NCI-H510A (cell line): Measurements from ENCODE around the gene AKAP13.
A peak's percentile ranks its signal among the peaks of the same experiment; 100 is the strongest.

Source experiments
- DNase-seq: peaks from one replicate; lab custom pipeline; 2025; lab: John Stamatoyannopoulos, UW

AKAP13 gene

DNA sequence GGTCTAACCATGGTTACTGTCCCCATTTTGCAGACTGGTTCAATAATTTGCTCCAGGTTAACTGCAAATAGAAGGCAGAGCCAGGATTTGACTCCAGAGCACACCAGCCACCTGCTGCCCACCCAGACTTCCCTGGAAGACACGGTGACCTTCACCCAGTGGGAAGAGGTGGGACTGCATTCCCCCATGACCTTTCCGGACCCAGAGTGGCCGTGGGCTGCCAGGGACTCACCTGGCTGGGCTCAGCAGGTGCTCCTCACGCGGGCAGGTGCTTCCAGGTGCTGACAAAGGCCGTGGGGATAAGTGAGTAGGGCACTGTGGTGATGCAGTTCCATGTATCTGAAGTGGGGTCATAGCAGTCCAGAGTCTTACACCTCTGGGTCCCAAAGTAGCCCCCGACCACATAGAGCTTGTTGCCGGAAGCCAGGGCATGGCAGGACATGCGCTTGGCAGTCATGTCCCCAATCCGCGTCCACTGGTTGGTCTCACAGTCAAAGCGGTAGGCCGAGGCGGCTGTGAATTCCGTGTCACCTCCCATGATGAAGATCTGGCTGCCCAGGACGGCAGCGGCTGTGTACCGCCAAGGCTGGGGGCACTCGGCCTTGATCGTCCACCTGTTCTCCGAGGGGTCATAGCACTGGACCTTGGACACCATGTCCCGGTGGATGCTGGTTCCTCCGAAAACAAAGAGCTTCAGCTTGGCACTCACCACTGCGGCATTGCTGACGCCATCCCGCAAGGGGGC is 387.6 kb downstream of the AKAP13 start:
- DNase-seq: no peak

DNA sequence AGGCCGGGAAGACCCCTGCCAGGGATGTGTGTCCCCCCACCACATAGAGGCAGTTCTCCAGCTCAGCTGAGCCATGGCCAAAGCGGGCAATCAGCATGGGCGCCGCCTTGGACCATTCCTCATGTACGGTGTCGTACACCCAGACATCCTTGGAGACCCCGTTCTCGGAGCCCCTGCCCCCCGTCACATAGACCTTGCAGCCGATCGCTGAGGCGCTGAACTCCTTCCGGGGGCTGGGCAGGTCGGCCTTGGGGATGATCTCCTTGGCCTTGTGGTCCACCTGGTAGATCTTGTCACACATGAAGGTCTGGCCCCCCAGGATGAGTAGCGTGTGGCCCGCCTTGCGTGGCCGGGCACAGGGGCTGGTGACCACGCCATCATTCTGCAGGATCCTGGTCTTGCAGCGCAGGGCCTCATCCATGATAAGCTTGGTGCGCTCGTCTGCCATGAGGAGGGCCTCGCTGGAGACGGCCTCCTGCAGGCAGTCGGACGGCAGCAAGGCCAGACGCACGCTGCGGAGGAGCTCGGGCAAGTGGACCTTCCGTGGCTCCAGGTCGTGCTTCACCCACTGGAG is 388.3 kb downstream of the AKAP13 start:
- no peak for DNase-seq

DNA sequence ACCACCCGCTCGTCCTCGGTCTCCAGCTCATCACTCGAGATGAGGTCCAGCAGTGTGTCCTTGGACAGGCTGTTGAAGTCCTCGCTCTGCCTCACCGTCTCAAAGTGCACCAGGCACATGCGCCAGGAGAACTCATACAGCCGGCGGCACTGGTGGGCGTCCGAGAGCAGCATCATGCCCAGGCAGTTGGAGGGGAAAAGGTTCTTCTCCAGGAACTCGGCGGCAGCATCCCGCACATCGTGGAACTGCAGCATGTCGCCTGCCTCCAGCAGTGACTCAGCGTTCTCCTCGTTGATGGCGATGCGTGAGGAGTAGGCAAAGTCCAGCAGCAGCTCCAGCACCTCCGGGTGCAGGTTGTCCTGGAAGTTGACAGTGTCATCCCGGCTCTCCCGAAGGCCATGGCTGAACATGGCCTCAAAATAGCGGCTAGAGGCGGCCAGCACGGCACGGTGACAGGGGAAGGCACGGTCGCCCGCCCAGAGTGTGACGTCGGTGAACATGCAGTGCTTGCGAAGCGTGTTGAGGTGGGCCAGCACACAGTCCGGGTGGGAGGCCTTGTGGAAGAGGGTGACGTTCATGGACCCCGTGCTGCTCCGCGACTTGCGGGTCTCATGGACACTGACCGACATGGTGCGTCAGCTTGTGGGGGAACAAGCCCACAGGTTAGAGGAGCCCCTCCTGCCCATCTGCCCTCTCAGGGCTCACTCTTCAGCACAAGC is 388.9 kb downstream of the AKAP13 start:
- DNase-seq: no peak

DNA sequence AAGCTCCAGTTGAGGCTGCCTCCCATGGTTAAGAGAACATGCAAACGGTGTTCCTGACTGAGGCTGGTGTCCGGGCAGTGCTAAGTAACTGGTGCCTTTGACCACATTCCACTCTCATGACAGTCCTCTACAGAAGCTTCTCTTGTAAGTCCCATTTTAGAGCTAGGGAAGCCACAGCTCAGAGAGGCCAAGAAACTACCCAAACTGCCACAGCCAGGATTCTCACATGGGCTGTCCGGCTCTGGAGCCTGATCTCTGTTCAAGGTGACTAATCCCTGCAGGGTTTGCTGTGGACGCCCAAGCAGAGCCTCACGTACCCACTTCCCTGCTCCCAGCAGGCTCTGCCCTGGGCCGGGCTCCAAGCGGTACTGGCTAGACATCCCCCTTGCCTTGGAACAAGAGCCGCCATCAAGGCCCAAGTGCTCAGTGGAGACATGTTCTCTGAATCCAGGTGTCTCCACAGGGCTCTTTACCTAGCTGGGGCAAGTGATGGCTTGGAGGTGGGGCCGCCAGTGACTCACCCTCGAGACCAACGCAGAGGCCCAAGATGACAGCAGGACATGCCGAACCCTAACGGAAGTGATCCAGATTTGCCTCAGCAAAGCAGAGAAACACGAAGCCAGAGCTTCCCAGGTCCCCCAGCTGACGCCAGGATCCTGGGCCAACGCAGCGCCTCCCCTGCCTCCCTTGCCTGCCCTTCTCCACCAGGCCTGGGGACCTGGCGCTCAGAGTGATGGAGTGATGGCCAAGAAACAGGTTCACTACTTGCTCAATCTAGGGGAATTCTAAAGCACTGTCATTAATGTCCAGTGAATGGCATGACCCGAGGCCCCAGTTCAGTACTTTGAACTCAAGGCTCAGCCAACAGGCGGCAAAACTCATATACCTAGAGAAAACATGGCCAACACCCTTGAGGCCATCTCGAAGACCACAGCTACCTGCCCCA is 390.0 kb downstream of the AKAP13 start:
- no peak for DNase-seq

DNA sequence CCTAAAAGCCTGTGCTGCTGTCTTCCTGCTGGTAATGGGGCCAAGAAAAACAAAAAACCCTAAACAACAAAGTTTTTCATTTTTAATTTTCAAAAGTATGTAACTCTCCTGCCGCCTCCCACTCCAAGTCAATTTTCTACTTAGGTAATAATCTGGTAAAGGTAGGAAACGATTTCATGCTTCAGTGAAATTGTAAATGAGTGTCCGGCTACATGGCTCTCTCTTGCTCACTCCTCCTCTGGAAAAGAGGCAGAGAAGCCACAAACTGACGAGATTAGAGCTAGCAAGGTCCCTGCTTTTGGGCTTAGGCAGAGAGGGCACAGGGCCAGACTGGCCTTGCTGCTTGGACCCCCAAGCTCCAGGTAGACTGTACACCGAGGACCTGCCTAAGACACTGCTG is 390.9 kb downstream of the AKAP13 start:
- DNase-seq: no peak

DNA sequence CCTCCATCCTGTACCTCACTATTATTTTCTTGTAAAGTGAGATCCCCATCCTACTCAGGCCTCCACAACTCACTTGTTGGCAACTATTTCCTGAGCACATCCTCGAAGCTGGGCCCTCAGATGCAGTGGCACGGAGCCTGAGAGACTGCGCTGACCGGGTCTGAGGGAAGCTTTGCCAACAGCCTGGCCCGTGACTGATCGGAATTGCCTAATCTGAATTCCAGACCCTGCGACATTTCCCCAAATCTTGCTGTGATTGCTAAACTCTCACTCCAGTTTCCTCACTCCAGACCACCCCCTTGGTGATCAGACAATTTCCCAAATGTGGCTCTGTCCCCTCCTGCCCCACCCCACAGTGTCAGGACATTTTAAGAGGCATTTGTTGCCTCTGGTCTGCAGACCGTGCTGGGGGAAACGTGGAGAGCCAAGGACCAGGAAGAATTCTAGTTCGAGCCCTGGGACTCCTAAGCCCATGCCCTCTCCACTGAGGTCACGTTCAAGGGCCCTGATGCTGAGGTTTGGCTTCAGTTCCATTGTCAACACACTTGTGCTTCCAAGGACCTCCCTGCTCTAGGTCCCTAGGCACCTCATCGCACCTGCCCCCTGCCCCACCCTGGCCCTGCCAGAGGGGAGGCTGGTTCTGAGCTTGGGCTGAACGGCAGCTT is 391.5 kb downstream of the AKAP13 start:
- peak; percentile 67 for DNase-seq

DNA sequence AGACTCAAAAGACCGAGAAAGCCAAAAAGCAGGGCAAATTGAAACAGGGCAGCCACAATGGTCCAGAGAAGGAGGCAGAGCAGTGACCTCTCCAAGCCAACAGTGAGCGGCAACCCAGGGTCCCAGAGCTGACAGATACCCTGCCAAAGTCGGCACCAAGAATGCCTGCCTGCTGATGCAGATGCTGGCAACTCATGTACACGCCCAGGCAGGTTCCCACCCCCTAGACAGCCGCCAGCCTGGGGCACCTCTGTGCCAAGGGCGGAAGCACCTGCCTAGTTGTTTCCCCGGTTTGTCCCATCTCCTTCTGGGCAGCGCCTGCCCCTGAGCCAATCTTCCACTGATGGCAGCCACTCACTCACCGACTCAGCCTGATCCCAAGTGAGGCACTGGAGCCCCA is 392.3 kb downstream of the AKAP13 start:
- no peak for DNase-seq

DNA sequence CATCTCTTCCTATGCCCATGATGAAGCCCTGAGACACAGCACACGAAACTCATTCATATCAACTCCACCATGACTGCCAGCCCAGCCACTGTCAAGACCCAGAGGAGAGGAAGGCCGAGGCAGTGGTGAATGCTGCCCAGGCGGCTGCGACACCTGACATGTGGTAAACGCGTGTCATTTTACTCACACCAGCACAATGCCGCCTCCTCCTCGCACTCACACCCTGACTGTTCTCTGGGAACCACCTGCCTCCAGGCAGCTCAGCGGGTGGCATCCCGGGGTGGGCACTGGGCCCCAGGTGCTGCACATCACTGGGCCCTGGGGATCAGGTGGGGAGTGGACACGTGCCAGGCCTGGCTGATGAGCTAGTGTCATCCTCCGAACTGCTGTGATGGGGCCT is 392.8 kb downstream of the AKAP13 start:
- DNase-seq: no peak

DNA sequence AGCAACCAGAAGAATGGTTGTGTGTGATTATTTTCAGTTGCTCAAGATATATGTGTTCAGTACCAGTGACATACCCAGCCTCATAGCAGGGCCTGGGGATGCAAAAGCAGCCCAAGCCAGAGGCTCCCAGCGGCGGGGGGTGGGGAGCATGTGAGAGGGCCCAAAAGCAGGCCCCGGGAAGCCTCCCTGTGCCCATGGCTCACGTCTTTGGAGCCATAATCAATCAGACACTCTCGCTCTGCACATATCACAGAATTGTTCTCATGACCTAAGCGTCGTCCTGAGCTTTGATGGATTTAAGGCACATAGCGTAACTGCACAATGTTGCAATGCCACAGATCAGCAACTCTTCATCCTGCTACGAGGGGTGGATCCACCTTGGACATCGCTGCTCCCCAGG is 393.6 kb downstream of the AKAP13 start:
- DNase-seq: no peak

DNA sequence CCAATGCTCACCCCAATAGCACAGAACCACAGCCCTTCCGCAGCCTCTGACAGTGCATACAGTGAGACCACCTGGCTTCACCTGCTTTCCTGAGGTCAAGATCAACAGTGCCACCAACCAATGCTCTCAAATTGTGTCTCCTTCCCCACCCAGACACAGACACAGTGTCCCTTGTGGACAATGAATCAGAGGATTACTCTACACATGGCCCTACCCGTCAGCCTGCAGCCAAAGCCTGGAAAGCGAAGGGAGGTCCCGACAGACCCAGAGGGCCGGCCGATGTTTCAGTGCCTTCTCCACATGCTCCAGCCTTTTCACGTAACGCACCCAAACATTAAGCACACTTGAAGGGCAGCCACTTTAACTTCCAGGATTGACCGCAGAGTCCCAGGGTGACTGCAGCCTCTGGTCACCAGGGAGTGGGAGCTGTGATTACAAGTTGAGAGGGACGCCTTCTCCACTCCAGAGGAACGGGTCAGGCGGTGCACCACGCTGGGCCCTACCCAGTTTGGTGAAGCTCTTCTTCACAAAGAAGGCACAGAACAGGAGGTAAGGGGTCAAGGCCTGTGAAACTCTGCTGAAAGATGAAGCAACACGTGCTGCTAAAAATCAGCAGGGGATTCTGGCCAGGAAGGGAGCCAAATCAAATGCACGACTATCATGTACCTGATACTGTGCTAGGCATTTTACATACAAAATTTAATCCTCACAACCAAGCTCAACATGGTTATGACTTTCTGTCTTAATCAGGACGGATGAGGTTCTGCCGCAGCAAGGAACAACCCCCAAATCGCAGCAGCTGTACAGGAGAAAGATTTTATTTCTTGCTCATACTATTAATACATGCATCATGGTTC is 397.1 kb downstream of the AKAP13 start:
- no peak for DNase-seq

DNA sequence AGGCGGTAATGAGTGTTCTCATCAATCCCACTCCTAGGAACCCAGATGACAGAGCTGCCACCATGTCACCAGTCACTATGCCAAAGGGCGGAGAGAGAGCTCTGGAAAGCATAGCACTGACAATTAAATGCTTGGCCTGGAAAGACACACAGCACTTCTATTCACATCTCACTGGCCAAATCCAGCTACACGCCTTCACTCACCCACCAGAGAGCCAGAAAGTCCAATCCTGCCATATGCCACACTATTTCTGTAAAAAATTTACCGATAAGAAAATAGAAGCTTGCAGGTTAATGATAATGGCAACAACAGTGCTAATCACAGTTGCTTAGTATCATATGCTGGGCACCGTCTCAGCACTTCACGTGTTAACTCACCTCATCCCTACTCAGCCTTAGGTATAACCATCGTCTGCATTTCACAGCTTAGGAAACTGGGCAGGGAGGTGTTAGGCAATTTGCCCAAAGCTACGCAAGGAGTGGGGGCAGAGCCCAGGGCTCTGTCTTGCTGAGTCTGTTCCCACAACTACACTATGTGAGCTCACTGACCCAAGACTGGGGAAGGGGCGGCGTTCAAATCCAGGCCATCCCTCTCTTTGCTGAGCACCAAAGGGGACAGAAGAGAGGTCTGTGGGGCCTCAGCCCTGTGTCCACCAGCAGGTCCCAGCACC is 397.8 kb downstream of the AKAP13 start:
- no peak for DNase-seq

DNA sequence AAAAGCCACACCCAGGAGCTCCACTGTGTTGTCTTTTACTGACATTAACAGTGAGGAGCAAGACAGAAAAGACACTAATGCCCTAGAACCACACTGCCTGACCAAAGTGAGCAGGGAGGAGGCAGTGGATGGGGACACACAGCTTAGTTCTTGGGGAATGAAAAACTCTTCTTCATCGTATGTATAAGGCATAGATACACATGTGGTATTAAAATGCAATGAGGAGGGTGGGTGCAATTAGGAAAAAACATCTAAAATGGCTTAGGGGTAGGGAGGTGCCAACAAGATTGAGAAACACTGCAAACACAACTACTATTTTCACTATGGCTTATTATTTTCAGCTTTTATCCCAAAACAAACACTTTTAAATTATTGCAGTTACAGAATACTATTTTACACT is 398.8 kb downstream of the AKAP13 start:
- DNase-seq: no peak

DNA sequence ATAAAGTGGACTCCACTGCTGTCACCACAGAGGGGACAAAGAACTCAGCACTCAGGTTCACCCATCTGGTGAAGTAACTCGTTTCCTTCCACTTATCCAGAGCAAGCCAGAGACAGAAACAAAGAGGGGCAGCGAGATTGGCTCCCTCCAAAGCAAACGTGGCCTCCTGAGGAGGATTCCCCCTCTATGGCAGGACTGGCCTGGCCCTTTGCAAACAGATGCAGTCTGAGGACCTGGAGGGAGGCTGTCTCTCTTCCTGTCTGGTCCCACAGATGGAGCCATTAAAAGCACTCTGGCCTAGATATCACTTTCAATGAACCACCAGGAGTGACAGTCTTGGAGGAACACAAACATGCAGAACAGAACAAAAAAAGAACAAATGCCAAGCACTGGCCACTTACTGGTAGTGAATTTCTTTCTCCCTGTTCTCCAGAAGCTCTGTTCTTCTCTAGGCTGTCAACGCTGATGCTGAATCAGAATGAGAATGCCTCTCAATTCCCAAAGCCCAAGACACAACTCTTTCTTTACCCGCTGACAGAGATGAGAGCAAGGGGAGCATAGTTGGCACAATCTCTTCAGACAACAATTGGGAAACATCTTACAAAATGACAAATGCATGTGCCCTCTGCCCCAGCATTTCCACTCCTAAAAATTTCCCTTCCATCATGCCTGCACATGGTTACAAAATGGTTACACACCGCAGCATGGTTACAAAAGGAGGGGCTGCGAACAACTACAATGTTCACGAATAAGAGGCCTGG is 400.0 kb downstream of the AKAP13 start:
- no peak for DNase-seq

DNA sequence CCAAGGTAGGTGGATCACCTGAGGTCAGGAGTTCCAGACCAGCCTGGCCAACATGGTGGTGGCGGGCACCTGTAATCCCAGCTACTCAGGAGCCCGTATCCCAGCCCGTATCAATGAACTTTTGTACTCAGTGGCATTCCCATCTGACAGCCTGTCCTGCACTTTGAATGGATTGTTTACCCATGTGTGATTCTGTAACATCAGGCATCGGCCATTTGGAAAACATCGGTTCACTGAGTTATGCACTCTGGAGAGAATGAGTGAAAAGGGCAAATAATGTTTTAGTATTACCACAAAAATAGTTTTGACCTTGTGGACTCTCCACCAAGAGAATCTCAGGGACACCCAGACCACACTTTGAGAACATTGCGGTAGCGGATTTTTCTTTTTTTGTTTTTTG is 400.7 kb downstream of the AKAP13 start:
- no peak for DNase-seq

DNA sequence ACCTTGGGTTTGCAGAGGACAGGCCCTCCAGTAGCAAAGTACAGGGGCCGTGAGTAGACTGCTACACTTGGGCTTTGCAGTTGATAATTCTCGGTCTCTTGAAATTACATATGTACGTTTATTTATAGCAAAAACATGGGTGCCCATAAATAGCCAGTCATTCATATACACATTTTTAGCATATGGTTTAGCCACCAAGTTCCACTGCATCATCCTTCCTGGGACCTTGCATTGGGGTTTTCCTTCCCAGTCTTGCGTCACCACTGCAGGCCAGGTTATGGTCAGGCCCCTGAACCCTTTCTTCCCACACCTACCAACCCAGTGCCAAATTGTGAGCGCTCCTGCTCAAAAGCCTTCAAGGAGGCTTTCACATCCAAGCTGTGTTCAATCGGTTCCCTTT is 401.7 kb downstream of the AKAP13 start:
- no peak for DNase-seq

DNA sequence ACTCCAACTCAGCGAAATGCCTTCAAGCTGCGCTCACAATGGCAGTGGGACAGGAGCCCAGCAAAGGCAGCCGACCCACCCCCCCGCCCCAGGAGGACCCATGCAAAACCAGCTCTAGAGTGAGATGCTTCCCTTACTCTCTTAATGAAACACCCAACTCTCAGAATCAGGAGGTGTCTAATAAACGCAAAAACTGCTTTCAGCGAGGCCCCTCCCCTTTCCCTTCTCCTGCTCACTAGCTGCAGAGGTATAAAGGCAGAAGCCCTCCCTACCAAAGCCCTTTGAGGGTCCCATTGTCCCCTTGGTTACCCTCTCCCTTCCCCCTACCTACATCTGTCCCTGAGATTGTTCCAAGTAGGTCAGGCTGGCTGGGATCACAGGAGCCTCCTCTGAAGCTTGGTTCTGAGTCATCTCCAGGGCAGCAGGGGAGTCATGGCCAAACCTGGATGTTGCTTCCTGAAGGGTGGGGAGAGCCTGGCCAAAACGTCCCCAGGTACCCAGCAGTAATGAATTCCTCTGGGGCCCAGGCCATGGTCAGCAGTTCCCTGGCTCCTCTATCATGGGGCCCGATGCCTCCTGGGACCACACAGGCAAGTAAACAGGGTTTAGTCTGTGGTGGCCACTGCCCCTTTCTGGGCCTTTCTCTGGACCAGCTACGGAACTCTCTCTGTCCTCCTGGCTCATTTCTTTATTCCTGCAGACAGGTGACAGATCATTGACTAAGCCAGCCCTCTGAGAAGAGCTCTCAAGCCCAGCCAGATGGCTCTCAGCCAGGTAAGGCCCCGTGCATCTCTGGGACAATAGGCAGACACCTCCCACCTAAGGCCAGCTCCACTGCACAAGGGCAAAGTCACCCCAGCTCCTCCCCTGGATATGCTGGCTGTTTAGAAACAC is 405.7 kb downstream of the AKAP13 start:
- DNase-seq: peak; percentile 69

DNA sequence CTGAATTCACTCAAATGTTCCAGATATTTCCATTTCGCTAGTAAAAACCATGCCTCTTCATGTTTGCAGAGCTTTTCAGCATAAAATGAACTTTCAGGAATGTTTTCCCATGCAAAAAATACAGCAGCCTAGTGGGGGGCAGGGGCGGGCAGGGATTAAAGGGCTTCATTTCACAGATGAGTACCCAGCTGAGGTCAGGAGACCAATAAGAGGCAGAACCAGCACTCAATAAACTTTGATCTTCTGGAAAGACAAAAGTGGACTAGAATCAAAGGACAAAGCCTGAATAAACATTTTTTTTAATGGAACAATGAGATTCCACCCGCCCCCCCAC is 406.3 kb downstream of the AKAP13 start:
- DNase-seq: no peak

DNA sequence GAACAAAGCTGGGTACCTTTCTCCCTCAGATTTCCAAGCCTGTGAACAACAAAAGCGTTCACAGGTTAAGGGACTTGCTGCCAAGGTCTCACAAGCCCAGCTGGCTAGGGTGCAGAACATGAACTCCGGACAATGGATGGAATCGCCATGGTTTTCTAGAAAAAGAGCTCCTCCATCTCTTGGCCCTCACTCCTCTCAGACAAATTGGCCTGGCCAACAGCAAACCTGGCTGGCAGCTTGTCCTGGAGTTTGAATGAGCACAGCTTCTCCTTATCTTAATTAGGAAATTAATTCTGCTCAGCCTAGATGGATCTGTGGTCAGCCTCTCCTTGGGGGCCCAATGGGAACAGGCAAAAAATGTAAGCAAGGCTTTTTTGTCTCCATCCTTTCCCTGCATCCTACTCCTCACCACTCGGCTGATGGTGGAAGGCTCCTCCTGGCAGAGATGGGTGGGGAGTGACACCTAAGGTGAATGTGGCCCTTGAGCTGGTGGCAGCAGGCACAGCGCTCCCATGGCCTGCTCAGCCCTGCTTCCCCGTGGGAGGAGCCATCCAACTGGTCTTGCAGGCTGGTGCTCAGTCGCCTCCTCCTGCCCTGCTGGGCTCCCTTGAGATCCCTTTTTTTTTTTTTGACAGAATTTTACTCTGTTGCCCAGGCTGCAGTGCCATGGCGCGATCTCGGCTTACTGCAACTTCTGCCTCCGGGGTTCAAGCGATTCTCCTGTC is 408.5 kb downstream of the AKAP13 start:
- DNase-seq: peak; percentile 43
